ENCODE data around the gene LRFN3.

- TF ChIP-seq CTCF (conservative IDR thresholded peaks at IDR 0.05; ENCODE audit: low read length) (no peak), EZH2phosphoT487 (IDR thresholded peaks at IDR 0.05; ENCODE audit: borderline replicate concordance) (no peak)
These were observed 6.3 kb upstream of the LRFN3 start for GRCh38 chr19:35929876-35930275.
